Measurements from ENCODE around the gene TPPP. TPM values are rescaled to one million over a fixed set of nuclear protein-coding genes. Genes with fewer than 3 reads are reported as not detected.
A peak's percentile ranks its signal among the peaks of the same experiment; 100 is the strongest.

The TPPP gene
- total and polyA plus RNA-seq, 2 donors (not counting 3 experiments of a cell fraction or from before 2014, with no cell fraction given): 0.04 to 0.09 TPM

DNA sequence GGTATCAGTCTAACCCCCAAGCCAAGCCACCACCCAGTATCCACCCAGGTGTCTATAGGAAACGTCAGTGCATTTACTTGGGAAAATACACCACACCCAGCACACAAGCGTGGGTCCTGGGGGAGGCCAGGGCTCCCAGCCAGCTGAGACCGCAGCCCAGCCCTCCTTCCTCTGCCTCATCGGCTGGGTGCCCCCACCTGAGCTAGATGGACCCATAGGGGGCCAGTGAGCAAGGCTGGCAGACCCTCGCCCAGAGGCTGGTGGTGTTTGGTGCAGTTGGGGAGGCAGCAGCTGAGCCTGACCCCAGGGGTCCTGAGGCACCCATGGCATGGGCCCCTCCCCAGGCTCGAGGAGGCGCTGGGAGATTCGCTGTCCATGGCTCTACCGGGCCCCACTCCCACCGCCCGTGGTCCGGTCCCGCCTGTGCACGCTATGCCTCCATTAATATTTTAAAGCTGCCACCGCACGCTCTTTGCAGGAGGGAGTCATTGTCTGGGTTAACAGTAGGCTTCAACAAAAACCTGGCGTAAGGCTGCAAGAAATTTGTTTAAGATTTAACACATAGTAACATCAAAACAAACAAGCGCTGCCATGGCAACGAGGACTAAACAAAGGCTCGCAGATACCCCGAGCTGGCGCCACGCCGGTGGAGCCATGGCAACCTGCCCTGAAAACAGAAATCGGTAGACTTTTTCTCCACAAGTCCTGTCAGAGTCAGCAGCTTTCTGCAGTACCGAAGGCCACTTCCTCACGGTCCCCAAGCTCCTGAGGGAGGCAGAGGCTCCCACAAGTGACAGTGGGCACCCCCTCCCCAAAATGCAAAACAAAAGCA, 20.6 kb downstream of the TPPP start:
- no peaks in the 10 kb centered on the region for H4K20me1 ChIP-seq (replicated peaks; ENCODE audit: control insufficient read depth, extremely low read depth, insufficient read depth, low read length)
- POLR2A ChIA-PET: no interaction called here
- TF ChIP-seq POLR2A (IDR thresholded peaks at IDR 0.05; ENCODE audit: low read depth, low read length) (no peak), FOS (IDR thresholded peaks at IDR 0.05; ENCODE audit: borderline replicate concordance, insufficient read depth, low read length) (no peak)
- no peak overlapping the region for H3K9ac ChIP-seq (replicated peaks; ENCODE audit: extremely low read depth, insufficient read depth, low read length)
- peak; percentile 82 for DNase-seq (ENCODE audit: low read depth, low spot score)
- dilution Hi-C loops (cut with MboI; ENCODE audit: extremely low pct_ligation_motif_present, low sequenced_read_pairs): no loop called here
- no peak overlapping the region for H2AFZ ChIP-seq (ENCODE audit: low read depth, low read length)
- no peaks in the 10 kb centered on the region for H3K79me2 ChIP-seq (ENCODE audit: control insufficient read depth, insufficient read depth, low read length)
- H3K4me1 ChIP-seq (ENCODE audit: control insufficient read depth, extremely low read depth, insufficient read depth, low read length): no peaks in the 10 kb centered on the region
- intact Hi-C loops (cut with micrococcal nuclease): loop anchor here (10.0 kb wide), 1 partner anchor 358 kb away; no protein-coding TSS in a partner anchor
- no peak overlapping the region for H3K4me3 ChIP-seq (replicated peaks in 1 of 3; ENCODE audit: insufficient read depth in 1 of 3, low read depth in 1 of 3, low read length in 3 of 3)
- no peaks in the 10 kb centered on the region for H3K9me3 ChIP-seq (replicated peaks; ENCODE audit: control insufficient read depth, insufficient read depth, low read length)
- H3K9me1 ChIP-seq (replicated peaks; ENCODE audit: control insufficient read depth, extremely low read depth, insufficient read depth, low read length): no peaks in the 10 kb centered on the region
- H3K27ac ChIP-seq (ENCODE audit: insufficient read depth, low read depth, low read length): no peak overlapping the region
- no peak overlapping the region for H3K4me2 ChIP-seq (ENCODE audit: insufficient read depth, low read length)
- FAIRE-seq: no peak
- no peaks in the 10 kb centered on the region for H3K36me3 ChIP-seq (ENCODE audit: control insufficient read depth in 2 of 2, extremely low read depth in 1 of 2, insufficient read depth in 2 of 2, low read length in 2 of 2)
- BruUV-seq (replicated peaks): no TSS peak
- CTCF ChIA-PET: interaction anchor here (1.1 to 6.0 kb wide), 3 partner anchors 15 to 502 kb away, joined by 3 to 101 read pairs (median 4); no protein-coding TSS in a partner anchor
- H3K27me3 ChIP-seq (ENCODE audit: control insufficient read depth in 2 of 2, insufficient read depth in 2 of 2, low read length in 2 of 2): no peaks in the 10 kb centered on the region

DNA sequence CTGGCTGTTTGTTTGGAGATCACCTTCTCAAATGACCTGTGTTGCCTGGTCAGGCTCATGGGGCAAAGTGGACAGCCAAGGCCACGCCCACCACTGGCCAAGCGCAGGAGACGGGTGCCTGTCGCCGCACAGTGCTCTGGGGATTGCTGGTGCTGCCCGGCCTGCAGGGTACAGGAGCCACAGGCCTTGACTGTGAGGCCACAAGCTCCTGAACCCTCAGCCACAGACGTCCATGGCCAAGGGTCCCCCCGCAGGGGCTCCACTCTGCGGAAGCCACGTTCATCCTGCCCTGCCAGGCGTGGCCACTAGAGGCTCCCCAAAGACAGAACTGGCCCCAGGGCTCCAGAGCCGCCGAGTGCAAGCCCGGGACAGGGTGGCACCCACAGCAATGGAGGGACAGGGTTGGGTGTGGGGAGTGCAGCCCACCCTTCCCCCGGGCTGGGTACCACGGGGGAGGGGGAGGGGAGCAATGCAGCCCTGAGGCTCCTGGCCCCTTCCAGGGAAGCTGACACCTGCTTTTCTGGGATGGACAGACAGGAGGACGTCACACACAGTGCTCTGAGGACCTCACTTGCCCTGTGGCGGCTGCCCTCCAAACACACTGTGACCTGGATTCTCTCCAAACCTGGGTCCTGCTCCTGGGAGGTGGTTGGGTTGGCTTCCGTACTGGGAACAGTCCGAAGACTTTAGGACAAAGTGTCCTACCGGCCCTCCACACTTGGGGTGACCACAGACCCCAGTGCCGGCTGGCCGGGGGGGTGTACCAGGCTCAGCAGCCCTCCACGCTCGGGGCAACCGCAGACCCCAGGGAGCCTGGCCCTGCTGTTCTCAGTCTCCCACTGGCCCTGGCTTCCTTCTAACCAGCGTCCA, 21.5 kb downstream of the TPPP start:
- no peaks in the 10 kb centered on the region for H3K9me1 ChIP-seq (replicated peaks; ENCODE audit: control insufficient read depth, extremely low read depth, insufficient read depth, low read length)
- no TSS peak for BruUV-seq (replicated peaks)
- intact Hi-C loops (cut with micrococcal nuclease): loop anchor here (2.0 to 10.0 kb wide), 2 partner anchors 231 to 357 kb away; no protein-coding TSS in a partner anchor
- ChIA-PET CTCF (interaction anchor here (1.4 to 6.0 kb wide), 2 partner anchors 14 to 231 kb away, joined by 4 to 101 read pairs; no protein-coding TSS in a partner anchor), POLR2A (no interaction called here)
- H3K4me3 ChIP-seq (replicated peaks in 1 of 3; ENCODE audit: insufficient read depth in 1 of 3, low read depth in 1 of 3, low read length in 3 of 3): no peak overlapping the region
- H3K4me1 ChIP-seq (ENCODE audit: control insufficient read depth, extremely low read depth, insufficient read depth, low read length): no peaks in the 10 kb centered on the region
- FAIRE-seq (peak; percentile 81), DNase-seq (ENCODE audit: low read depth, low spot score) (peak; percentile 52)
- no peaks in the 10 kb centered on the region for H3K79me2 ChIP-seq (ENCODE audit: control insufficient read depth, insufficient read depth, low read length)
- peak overlapping the region; percentile 31 for H2AFZ ChIP-seq (ENCODE audit: low read depth, low read length)
- H3K9ac ChIP-seq (replicated peaks; ENCODE audit: extremely low read depth, insufficient read depth, low read length): no peak overlapping the region
- TF ChIP-seq, protein P1, sequence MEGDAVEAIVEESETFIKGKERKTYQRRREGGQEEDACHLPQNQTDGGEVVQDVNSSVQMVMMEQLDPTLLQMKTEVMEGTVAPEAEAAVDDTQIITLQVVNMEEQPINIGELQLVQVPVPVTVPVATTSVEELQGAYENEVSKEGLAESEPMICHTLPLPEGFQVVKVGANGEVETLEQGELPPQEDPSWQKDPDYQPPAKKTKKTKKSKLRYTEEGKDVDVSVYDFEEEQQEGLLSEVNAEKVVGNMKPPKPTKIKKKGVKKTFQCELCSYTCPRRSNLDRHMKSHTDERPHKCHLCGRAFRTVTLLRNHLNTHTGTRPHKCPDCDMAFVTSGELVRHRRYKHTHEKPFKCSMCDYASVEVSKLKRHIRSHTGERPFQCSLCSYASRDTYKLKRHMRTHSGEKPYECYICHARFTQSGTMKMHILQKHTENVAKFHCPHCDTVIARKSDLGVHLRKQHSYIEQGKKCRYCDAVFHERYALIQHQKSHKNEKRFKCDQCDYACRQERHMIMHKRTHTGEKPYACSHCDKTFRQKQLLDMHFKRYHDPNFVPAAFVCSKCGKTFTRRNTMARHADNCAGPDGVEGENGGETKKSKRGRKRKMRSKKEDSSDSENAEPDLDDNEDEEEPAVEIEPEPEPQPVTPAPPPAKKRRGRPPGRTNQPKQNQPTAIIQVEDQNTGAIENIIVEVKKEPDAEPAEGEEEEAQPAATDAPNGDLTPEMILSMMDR (IDR thresholded peaks at IDR 0.05; ENCODE audit: extremely low read depth in 1 of 2, insufficient read depth in 1 of 2, low read depth in 1 of 2, low read length in 2 of 2): peak; percentile 83 to 95
- no peak for TF ChIP-seq JUN (IDR thresholded peaks at IDR 0.05; ENCODE audit: borderline replicate concordance, insufficient read depth, insufficient read length, low read depth)
- no peaks in the 10 kb centered on the region for H3K27me3 ChIP-seq (ENCODE audit: control insufficient read depth in 2 of 2, insufficient read depth in 2 of 2, low read length in 2 of 2)
- H3K9me3 ChIP-seq (replicated peaks; ENCODE audit: control insufficient read depth, insufficient read depth, low read length): no peaks in the 10 kb centered on the region
- H3K27ac ChIP-seq (ENCODE audit: insufficient read depth, low read depth, low read length): no peak overlapping the region
- H4K20me1 ChIP-seq (replicated peaks; ENCODE audit: control insufficient read depth, extremely low read depth, insufficient read depth, low read length): no peaks in the 10 kb centered on the region
- dilution Hi-C loops (cut with MboI; ENCODE audit: extremely low pct_ligation_motif_present, low sequenced_read_pairs): no loop called here
- no peaks in the 10 kb centered on the region for H3K36me3 ChIP-seq (ENCODE audit: control insufficient read depth in 2 of 2, extremely low read depth in 1 of 2, insufficient read depth in 2 of 2, low read length in 2 of 2)
- no peak overlapping the region for H3K4me2 ChIP-seq (ENCODE audit: insufficient read depth, low read length)
